Right atrium auricular region (tissue), 2 donors: ENCODE data around the gene RAMP2. TPM values are rescaled to one million over a fixed set of nuclear protein-coding genes. Genes with fewer than 3 reads are reported as not detected.

Source experiments
- DNase-seq: peaks from one replicate; pipeline ENCODE4 v3.0.0-alpha.2; 2019; ENCODE audit warnings: low spot score
- H3K27ac ChIP-seq, 2 donors: fragments of 200-600 bp; sonication (generic); 1 replicate in 1 of 2; 2 replicates in 1 of 2; pipeline ENCODE4 v1.5.1; 2016 to 2019
- H3K27me3 ChIP-seq, 2 donors: fragments of 200-600 bp; sonication (generic); one replicate each; pipeline versions ENCODE4 v1.5.1 to v1.6.0; 2017 to 2019
- H3K36me3 ChIP-seq: fragments of 200-600 bp; sonication (generic); one replicate; pipeline ENCODE4 v1.5.1; 2016
- H3K4me1 ChIP-seq, 2 donors: fragments of 200-600 bp; sonication (generic); one replicate each; pipeline versions ENCODE4 v1.5.1 to v1.6.0; 2017 to 2019
- H3K4me3 ChIP-seq, 2 donors: fragments of 200-600 bp; sonication (generic); 1 replicate in 1 of 2; 2 replicates in 1 of 2; pipeline ENCODE4 v1.5.1; 2017 to 2019; ENCODE audit warnings: mild to moderate bottlenecking in 1 of 2, moderate library complexity in 1 of 2
- H3K9me3 ChIP-seq, 2 donors: fragments of 200-600 bp; sonication (generic); one replicate each; pipeline ENCODE4 v1.5.1; 2019
- total RNA-seq, 2 donors: library from RNA; depleted of rRNA; stranded (reverse); fragments of >200 nt; gene quantifications; one replicate each; pipeline ENCODE4 v1.1.0, GENCODE V29; 2016
- TF ChIP-seq, protein P1 (sequence below), 2 donors: fragments of 200-600 bp; sonication (generic); IDR thresholded peaks; one replicate each; pipeline ENCODE4 v1.5.1; 2019; ENCODE audit warnings: antibody characterized with exemption in 2 of 2

The RAMP2 gene
- total RNA-seq, 2 donors from 2014 or later, result 28.9 to 35.2 TPM

DNA sequence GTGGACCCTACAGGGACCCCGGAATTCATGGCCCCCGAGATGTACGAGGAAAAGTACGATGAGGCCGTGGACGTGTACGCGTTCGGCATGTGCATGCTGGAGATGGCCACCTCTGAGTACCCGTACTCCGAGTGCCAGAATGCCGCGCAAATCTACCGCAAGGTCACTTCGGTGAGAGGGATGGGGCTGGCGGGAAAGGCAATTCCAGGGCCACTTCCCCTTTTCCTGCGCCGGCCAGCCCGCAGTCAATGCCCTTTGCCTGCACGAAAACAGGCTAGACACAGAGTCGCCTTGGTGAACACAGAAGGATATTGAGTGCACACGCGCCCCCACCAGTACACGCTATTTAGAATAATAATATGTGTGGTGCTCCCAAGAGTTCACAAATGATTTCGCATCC, 23.4 kb downstream of the RAMP2 start:
- Histone ChIP-seq H3K4me1 (peaks cover 0 to 18% of the 10 kb centered on the region in 2 donors), H3K27me3 (peaks cover 17 to 20% of the 10 kb centered on the region in 2 donors), H3K36me3 (peaks cover 3% of the 10 kb centered on the region), H3K4me3 (no peak overlapping the region), H3K9me3 (no peaks in the 10 kb centered on the region), H3K27ac (no peak overlapping the region)
- no peak for DNase-seq
- TF ChIP-seq, protein P1, sequence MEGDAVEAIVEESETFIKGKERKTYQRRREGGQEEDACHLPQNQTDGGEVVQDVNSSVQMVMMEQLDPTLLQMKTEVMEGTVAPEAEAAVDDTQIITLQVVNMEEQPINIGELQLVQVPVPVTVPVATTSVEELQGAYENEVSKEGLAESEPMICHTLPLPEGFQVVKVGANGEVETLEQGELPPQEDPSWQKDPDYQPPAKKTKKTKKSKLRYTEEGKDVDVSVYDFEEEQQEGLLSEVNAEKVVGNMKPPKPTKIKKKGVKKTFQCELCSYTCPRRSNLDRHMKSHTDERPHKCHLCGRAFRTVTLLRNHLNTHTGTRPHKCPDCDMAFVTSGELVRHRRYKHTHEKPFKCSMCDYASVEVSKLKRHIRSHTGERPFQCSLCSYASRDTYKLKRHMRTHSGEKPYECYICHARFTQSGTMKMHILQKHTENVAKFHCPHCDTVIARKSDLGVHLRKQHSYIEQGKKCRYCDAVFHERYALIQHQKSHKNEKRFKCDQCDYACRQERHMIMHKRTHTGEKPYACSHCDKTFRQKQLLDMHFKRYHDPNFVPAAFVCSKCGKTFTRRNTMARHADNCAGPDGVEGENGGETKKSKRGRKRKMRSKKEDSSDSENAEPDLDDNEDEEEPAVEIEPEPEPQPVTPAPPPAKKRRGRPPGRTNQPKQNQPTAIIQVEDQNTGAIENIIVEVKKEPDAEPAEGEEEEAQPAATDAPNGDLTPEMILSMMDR (IDR thresholded peaks at IDR 0.05), result no peak

DNA sequence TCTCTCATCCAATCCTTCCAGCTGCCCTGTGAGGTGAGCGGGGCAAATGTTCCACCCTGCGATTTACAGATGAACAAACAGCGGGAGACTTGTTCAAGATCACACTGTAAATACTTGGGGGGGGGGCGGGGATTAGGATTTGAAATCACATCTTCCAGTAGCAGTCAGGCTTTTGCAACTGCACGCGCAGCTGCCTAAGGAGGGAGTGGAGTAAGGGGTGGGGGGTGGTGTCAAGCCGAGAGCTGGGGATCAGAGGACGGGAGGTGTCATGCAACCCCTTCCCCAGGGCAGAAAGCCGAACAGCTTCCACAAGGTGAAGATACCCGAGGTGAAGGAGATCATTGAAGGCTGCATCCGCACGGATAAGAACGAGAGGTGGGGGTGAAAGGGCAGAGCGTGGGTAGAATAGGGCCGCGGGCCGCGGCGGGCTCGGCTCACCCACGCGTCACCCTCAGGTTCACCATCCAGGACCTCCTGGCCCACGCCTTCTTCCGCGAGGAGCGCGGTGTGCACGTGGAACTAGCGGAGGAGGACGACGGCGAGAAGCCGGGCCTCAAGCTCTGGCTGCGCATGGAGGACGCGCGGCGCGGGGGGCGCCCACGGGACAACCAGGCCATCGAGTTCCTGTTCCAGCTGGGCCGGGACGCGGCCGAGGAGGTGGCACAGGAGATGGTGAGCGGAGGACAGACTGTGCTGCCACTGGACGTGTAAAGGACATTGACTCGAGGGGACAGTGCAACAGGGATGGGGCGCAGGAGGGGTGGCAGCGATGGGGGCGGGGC, 24.0 kb downstream of the RAMP2 start:
- Histone ChIP-seq H3K36me3 (no peaks in the 10 kb centered on the region), H3K4me3 (no peak overlapping the region), H3K4me1 (peaks cover 0 to 16% of the 10 kb centered on the region in 2 donors), H3K27me3 (peaks cover 17 to 20% of the 10 kb centered on the region in 2 donors), H3K9me3 (no peaks in the 10 kb centered on the region), H3K27ac (no peak overlapping the region)
- no peak for DNase-seq
- TF ChIP-seq, protein P1 (IDR thresholded peaks at IDR 0.05), result no peak

DNA sequence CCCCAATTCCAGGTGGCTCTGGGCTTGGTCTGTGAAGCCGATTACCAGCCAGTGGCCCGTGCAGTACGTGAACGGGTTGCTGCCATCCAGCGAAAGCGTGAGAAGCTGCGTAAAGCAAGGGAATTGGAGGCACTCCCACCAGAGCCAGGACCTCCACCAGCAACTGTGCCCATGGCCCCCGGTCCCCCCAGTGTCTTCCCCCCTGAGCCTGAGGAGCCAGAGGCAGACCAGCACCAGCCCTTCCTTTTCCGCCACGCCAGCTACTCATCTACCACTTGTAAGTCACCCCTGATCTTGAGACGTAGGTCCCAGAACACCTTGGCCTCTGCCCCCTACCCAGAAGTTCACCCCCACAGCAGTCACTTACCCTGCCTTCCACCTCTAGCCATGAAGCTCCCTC, 26.2 kb downstream of the RAMP2 start:
- no peaks in the 10 kb centered on the region for H3K9me3 ChIP-seq
- H3K27ac ChIP-seq, result no peak overlapping the region
- no peak for DNase-seq
- no peak overlapping the region for H3K4me3 ChIP-seq
- peaks cover 14 to 17% of the 10 kb centered on the region in 2 donors for H3K27me3 ChIP-seq
- H3K4me1 ChIP-seq, result peaks cover 0 to 5% of the 10 kb centered on the region in 2 donors
- TF ChIP-seq, protein P1 (IDR thresholded peaks at IDR 0.05), result no peak
- no peaks in the 10 kb centered on the region for H3K36me3 ChIP-seq

DNA sequence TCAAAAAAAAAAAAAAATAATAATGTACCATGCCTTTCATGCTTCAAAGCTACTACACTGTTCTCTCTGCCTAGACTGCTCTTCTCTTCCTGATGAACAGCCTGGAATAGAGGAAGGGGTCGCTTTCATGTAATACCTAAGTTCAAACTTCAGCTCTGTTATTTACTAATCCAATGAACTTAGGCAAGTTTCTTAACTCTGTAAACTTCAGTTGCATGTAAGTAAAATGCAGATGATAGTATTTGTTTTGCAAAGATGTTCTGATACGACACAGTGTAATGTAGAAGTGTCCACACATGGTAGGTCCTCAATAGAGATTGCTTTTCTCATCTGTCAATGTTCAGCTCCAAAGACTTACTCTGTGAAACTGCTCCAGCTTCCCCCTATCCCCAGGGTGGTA, 30.9 kb downstream of the RAMP2 start:
- DNase-seq, result no peak
- Histone ChIP-seq H3K27ac (no peak overlapping the region), H3K4me1 (peaks cover 0 to 3% of the 10 kb centered on the region in 2 donors), H3K9me3 (no peaks in the 10 kb centered on the region), H3K4me3 (no peak overlapping the region), H3K27me3 (no peaks in the 10 kb centered on the region), H3K36me3 (no peaks in the 10 kb centered on the region)
- TF ChIP-seq, protein P1 (IDR thresholded peaks at IDR 0.05), result no peak

DNA sequence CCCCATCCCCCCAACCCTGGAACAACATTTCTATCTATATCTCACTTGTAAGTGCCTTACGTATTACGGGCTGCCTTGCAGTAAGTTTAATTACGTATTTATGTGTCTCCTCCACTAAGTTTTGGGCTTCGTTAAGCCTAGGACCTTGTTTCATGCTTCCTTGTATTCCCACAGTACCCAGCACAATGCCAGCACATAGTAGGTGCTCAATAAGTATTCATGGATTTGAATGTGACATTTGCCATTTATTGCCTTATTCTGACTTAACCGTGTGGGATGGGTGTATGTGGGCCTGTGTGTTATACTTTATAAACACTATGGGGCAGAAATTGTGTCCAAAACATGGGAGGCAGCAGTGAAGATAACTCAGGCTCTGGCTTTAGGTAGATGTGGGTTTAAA, 31.5 kb downstream of the RAMP2 start:
- H3K27ac ChIP-seq, result no peak overlapping the region
- peaks cover 0 to 9% of the 10 kb centered on the region in 2 donors for H3K4me1 ChIP-seq
- TF ChIP-seq, protein P1 (IDR thresholded peaks at IDR 0.05), result no peak
- no peak overlapping the region for H3K4me3 ChIP-seq
- no peaks in the 10 kb centered on the region for H3K9me3 ChIP-seq
- H3K27me3 ChIP-seq, result no peaks in the 10 kb centered on the region
- no peaks in the 10 kb centered on the region for H3K36me3 ChIP-seq
- DNase-seq, result no peak
